ENCODE data around the gene MGRN1. TPM values are rescaled to one million over a fixed set of nuclear protein-coding genes. Genes with fewer than 3 reads are reported as not detected.

The MGRN1 gene
- total RNA-seq, 2 donors from 2014 or later, result 66.9 to 71.4 TPM

- H3K4me3 ChIP-seq (ENCODE audit: low read length), result no peak overlapping the region
- H3K27me3 Mint-ChIP-seq (ENCODE audit: insufficient read depth), result peaks cover 2% of the 10 kb centered on the region
- H3K36me3 ChIP-seq (ENCODE audit: control insufficient read depth, insufficient read depth, low read length), result no peaks in the 10 kb centered on the region
- H3K27ac ChIP-seq (ENCODE audit: low read depth, low read length), result no peak overlapping the region
- peak; percentile 46 for DNase-seq
- no peak overlapping the region for H3K4me3 Mint-ChIP-seq
- H3K9me3 ChIP-seq (ENCODE audit: control insufficient read depth, low read length), result no peaks in the 10 kb centered on the region
- no peaks in the 10 kb centered on the region for H3K36me3 Mint-ChIP-seq (ENCODE audit: low read depth)
- no peak overlapping the region for H3K27ac Mint-ChIP-seq
- H3K9me3 Mint-ChIP-seq, result no peaks in the 10 kb centered on the region
- WGBS, 2 experiments (ENCODE audit: insufficient coverage in 1 of 2, insufficient read length in 1 of 2), result 90 to 96% methylated on average over 8 of the region's 8 CpGs
- H3K4me1 Mint-ChIP-seq, result no peaks in the 10 kb centered on the region
- H3K9ac ChIP-seq (ENCODE audit: extremely low read depth, low read length, poor library complexity, severe bottlenecking), result no peak overlapping the region
- no peaks in the 10 kb centered on the region for H3K27me3 ChIP-seq (ENCODE audit: control insufficient read depth, insufficient read depth, low read length, poor library complexity, severe bottlenecking)
- no peak for TF ChIP-seq CTCF (conservative IDR thresholded peaks at IDR 0.05)
- no peaks in the 10 kb centered on the region for H3K4me1 ChIP-seq (ENCODE audit: control insufficient read depth, insufficient read depth, low read length)
These were observed 25.1 kb upstream of the MGRN1 start for GRCh38 chr16:4599545-4599944.

GRCh38 chr16:4601036-4601863, 23.4 kb upstream of the MGRN1 start:
- H3K4me3 ChIP-seq (ENCODE audit: low read length), result no peak overlapping the region
- Mint-ChIP-seq H3K27me3 (ENCODE audit: insufficient read depth) (no peaks in the 10 kb centered on the region), H3K36me3 (ENCODE audit: low read depth) (no peaks in the 10 kb centered on the region), H3K4me3 (no peak overlapping the region), H3K9me3 (no peaks in the 10 kb centered on the region), H3K27ac (no peak overlapping the region), H3K4me1 (no peaks in the 10 kb centered on the region)
- H3K36me3 ChIP-seq (ENCODE audit: control insufficient read depth, insufficient read depth, low read length), result no peaks in the 10 kb centered on the region
- H3K4me1 ChIP-seq (ENCODE audit: control insufficient read depth, insufficient read depth, low read length), result no peaks in the 10 kb centered on the region
- no peaks in the 10 kb centered on the region for H3K9me3 ChIP-seq (ENCODE audit: control insufficient read depth, low read length)
- H3K9ac ChIP-seq (ENCODE audit: extremely low read depth, low read length, poor library complexity, severe bottlenecking), result no peak overlapping the region
- no peak for TF ChIP-seq CTCF (conservative IDR thresholded peaks at IDR 0.05)
- peak overlapping the region; percentile 32 for H3K27ac ChIP-seq (ENCODE audit: low read depth, low read length)
- no peaks in the 10 kb centered on the region for H3K27me3 ChIP-seq (ENCODE audit: control insufficient read depth, insufficient read depth, low read length, poor library complexity, severe bottlenecking)
- WGBS, 2 experiments (ENCODE audit: insufficient coverage in 1 of 2, insufficient read length in 1 of 2), result 82 to 90% methylated on average over 11 to 18 of the region's 18 CpGs
- DNase-seq, result peak; percentile 51

- Mint-ChIP-seq H3K4me1 (no peaks in the 10 kb centered on the region), H3K27ac (no peak overlapping the region), H3K4me3 (no peak overlapping the region), H3K27me3 (ENCODE audit: insufficient read depth) (no peaks in the 10 kb centered on the region), H3K36me3 (ENCODE audit: low read depth) (no peaks in the 10 kb centered on the region), H3K9me3 (no peaks in the 10 kb centered on the region)
- no peak overlapping the region for H3K9ac ChIP-seq (ENCODE audit: extremely low read depth, low read length, poor library complexity, severe bottlenecking)
- H3K36me3 ChIP-seq (ENCODE audit: control insufficient read depth, insufficient read depth, low read length), result no peaks in the 10 kb centered on the region
- H3K4me1 ChIP-seq (ENCODE audit: control insufficient read depth, insufficient read depth, low read length), result no peaks in the 10 kb centered on the region
- H3K4me3 ChIP-seq (ENCODE audit: low read length), result no peak overlapping the region
- no peaks in the 10 kb centered on the region for H3K27me3 ChIP-seq (ENCODE audit: control insufficient read depth, insufficient read depth, low read length, poor library complexity, severe bottlenecking)
- no peak for TF ChIP-seq CTCF (conservative IDR thresholded peaks at IDR 0.05)
- WGBS, 2 experiments (ENCODE audit: insufficient coverage in 1 of 2, insufficient read length in 1 of 2), result 91 to 94% methylated on average over 5 to 6 of the region's 6 CpGs
- peak overlapping the region; percentile 32 for H3K27ac ChIP-seq (ENCODE audit: low read depth, low read length)
- DNase-seq, result no peak
- H3K9me3 ChIP-seq (ENCODE audit: control insufficient read depth, low read length), result no peaks in the 10 kb centered on the region
These were observed 22.8 kb upstream of the MGRN1 start for GRCh38 chr16:4601864-4602186.
